GF-D8 (cell line): Measurements from ENCODE around the gene KDF1.
"Not testable (repeated sequence)": the region's sequence is repeated elsewhere in the genome, so short reads cannot be mapped to it uniquely, and the experiment has no call there.

Experiments
- DNase-seq: peaks from one replicate; lab custom pipeline; 2025; lab: John Stamatoyannopoulos, UW

The KDF1 gene

DNA sequence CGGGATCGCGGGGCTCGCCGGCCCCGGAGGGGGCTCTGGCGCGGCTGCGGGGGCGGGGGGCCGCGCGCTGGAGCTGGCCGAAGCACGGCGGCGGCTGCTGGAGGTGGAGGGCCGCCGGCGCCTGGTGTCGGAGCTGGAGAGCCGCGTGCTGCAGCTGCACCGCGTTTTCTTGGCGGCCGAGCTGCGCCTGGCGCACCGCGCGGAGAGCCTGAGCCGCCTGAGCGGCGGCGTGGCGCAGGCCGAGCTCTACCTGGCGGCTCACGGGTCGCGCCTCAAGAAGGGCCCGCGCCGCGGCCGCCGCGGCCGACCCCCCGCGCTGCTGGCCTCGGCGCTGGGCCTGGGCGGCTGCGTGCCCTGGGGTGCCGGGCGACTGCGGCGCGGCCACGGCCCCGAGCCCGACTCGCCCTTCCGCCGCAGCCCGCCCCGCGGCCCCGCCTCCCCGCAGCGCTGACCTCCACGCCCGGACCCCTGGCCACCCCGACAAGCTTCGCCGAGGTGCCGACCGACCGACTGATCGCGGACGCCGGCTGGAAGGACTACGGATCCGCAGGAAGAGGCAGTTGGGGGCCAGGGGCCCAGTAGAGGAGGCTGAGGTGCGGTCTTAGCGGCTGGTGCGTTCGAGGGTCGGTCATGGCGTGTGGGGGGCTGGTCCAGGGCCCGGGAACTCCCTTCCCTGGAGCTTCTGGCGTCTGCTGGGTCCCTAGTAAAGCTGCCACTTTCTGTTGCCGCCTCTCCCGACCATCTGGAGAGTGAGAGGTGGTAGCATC is 33.9 kb upstream of the KDF1 start:
- no peak for DNase-seq

DNA sequence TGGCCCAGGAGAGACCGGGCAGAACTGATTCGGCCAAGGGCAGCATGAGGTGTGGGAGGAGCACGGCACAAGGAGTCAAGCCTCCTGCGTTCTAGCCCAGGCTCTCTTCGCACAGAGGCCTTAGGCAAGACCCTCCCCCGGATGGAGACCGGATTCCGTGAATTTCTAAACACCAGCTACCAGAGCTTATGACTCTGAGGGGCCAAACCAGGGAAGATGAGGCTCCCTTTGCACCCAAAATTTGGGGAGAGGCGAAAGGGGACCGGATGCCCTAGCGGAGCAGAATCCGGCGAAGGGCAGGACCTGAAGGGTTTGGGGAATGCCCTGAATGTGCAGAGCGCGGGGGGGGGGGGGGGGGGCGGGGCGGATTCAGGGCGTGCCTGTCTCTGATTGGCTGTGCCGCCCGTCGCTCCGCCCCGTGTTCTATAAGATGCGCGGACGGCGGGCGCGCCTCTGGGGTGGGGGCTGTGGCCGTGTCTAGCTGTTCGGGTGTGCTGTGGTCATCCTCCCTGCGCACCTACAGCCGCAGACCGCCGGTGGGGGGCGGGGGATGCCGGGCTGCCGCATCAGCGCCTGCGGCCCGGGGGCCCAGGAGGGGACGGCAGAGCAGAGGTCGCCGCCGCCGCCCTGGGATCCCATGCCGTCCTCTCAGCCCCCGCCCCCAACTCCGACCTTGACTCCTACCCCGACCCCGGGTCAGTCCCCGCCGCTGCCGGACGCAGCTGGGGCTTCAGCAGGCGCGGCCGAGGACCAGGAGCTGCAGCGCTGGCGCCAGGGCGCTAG is 33.2 kb upstream of the KDF1 start, which contains the start of gene TRNP1:
Gene TRNP1 (plus strand): TSS at position 456 of the 783 bp plus-strand sequence. CDS start 95 bp downstream, at position 551.
- DNase-seq = no peak

DNA sequence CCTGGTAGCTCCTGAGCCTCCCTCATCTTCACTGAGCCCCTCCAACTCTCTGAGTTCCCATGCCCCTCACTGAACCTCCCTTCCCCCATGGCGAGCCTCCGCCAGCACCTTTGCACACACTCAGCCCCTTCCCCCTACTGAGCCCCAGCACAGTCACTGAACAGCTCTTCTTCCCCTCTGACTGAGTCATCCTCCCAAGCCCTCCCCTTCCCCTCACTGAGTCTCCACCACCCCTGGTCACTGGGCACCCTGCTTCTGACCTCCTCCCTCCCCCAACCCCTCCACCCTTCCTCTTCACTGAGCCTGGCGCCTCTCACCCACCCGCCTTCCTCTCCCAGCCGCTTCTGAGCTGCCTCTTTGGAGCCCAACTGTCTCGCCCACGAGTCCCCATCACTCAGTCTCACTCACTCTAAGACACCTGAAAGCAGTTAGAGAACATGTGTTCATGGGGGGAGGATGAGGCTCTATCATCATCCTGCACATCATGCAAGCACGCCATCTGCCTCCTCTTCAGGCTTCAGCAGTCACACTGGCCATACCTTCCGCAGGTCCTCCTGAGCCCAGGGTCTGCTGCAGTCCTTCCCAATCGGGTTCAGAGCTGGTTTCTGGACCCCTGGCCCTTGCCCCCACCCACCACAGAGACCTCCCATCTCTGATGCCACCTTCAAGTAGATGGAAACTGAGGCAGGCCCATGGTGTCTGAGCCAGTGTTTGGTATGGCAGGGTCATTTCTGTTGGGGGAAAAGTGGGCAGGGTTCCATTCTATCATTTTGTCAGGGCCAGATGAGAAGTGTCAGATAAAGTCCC is 31.2 kb upstream of the KDF1 start:
- no peak for DNase-seq

DNA sequence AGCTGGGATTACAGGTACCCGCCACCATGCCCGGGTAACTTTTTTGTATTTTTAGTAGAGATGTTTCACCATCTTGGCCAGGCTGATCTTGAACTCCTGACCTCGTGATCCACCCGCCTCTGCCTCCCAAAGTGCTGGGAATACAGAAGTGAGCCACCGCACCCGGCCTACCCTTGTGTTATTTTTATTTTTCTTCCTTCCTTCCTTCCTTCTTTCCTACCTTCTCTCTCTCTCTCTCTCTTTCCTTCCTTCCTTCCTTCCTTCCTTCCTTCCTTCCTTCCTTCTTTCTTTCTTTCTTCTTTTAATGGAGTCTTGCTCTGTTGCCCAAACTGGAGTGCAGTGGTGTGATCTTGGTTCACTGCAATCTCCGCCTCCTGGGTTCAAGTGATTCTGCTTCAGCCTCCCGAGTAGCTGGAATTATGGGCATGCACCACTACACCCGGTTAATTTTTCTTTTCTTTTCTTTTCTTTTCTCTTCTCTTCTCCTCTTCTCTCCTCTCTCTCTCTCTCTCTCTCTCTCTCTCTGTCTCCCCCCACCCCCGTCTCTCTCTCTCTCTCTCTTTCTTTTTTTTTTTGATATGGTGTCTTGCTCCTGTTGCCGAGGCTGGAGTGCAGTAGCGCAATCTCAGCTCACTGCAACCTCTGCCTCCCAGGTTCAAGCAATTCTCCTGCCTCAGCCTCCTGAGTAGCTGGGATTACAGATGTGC is 29.3 kb upstream of the KDF1 start:
- not testable (repeated sequence) for DNase-seq

DNA sequence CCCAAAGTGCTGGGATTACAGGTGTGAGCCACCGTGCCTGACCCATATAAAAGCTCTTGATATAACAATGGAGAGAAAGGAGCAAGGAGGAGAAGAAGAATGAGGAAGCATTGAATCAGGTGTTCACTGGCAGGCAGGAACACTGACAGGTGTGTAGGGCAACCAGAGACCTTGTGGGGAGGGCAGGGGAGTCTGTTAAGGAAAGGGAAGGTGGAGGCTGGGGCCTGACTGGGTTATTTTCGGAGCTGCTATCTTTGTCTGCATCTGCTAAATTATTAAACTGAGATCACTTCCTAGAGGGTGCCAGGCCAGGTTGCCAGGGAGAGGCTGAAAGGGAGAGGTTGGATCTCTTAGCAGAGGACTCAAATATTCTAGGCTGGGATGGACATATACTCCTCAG is 26.4 kb upstream of the KDF1 start:
- no peak for DNase-seq

DNA sequence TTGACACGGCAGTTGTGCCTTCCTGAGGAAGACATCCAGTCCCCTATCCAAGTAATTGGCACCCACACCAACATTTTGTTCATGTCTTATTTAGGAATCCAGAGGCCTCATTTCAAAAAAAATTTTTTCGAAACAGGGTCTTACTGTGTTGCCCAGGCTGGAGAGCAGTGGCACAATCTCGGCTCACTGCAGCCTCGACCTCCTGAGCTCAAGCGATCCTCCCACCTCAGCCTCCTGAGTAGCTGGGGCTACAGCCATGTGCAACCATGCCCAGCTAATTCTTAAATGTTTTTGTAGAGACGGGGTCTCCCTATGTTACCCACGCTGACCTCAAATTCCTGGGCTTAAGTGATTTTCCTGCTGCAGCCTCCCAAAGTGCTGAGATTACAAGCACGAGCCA is 24.0 kb upstream of the KDF1 start:
- no peak for DNase-seq

DNA sequence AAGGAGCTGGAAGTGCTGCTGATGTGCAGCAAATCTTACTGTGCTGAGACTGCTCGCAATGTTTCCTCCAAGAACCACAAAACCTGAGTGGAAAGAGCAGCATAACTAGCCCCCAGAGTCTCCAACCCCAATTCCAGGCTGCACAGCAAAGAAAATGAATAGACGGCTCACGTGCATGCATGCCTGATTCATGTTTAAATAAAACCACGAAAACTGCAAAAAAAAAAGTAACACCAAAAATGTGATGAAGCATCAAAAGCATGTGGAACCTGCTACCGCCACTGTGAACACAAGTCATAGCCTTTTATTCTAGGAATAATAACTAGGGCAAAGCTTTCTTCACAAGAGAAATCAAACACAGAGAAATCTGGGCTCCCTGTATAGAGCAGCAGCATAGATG is 23.6 kb upstream of the KDF1 start:
- no peak for DNase-seq

DNA sequence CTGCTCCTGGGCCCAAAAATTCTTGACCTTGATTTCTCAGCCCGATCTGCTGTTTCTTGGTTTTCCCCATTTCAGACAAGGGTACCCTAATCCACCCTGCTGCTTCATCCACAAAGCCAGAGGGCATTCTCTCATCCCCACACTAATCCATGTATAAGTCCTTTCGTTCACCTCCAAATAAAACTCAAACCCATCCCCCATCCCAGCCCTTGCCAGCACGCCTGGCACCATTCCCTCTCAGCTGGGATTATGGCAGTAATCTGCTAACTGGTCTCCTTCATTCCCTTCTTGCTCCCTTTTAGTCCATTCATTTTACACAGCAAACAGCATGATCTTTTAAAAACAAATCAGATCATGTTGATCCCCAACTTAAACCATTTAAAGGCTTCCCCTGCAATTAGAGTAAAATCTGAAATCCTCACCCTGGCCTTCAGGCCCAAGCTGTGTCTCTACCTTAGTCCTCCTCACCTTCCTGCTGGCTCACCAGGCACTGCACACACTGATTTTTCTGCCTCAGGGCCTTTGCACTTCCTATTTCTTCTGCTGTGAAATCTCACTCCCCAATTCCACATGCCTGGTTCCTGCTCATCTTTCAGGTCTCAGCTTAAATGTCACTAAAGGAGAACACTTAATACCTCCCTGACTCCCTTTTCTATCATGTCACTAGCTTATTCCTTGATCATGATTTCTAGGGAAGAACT is 21.0 kb upstream of the KDF1 start:
- DNase-seq = no peak

DNA sequence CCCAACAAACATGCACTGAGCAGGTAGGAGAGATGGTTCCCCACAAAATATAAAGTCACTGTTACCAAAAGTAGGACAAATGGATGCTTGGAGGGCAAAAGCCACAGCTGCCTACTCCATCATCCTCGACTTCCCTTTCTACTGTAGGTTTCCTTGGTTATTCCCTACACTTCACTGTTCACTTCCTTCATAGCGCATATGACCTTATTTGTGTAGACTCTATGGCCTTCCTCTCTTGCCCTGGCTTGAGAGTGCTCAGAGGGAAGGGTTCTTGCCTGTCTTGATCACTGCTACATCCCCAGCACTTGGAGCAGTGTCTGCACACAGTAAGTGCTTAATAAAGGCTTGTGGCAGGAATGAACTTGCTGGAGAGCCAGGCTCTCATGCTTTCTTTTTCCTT is 18.6 kb upstream of the KDF1 start:
- DNase-seq = no peak

DNA sequence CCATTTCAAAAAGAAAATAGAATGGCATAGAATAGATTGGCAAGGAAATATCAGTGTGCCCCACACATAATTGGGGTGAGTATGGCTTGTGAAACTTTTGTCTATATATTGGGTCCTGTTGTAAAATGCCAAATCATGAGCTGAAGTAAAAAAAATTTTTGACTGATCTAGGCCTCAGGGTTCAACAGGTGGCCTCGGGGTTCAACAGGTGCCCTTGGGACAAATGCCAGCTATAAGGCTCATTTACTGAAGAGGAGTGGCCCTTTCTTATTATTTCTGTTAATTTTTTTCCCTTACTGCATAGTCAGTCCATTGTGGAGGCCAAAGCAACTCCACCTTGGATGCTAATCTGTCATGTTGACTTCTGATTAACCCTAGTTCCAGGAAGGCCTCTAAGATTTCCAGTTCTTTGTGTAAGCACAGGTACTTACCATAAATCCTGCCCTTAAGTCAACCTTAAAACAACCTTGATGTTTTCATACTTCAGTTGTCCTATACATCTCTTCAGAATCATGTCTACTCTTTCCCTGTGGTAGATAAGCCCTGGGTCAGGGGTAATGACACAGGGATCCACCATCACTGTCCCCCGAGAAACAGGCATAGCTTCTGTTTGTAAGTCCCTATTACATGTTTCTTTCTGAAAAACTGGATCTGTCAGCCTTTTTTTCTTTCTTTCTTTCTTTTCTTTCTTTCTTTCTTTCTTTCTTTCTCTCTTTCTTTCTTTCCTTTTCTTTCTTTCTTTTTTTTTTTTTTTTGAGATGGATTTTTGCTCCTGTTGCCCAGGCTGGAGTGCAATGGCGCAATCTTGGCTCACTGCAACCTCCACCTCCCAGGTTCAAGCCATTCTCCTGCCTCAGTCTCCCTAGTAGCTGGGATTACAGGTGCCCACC is 16.6 kb upstream of the KDF1 start:
- no peak for DNase-seq

DNA sequence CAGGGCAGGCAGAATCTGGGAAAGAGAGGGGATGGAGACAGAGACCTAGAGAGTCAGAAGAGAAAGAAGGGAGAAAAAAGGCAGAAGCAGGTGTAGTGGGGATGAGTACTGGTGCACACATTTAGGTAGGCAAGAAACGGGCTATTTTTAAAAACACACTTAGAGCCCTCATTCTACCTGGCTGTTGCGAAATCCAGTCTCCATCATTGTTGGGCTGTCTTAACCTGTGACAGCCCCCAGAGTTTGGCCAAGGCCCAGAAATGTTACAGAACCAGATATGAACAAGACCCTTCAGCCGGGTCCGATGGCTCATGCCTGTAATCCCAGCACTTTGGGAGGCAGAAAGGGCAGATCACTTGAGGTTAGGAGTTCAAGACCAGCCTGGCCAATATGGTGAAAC is 12.6 kb upstream of the KDF1 start:
- DNase-seq = no peak

DNA sequence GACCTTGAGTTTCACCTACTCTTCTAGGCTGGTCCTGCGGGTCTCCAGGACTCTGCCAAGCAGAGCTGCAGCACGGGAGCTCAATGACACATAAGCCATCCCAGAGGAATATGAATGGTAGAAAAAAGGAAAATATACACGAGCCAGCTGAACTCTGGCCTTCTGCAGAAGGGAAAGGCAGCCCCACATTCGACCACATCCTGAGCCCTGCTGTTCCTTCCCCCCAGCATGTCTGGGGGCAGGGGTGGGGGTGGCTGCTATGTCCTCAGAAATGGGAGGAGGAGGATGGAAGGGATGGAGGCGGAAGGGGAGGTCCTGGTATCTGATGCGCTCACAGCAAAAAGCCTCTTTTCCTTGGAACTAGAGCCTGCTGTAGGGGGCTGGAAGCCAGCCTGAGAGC is 12.1 kb upstream of the KDF1 start:
- no peak for DNase-seq

DNA sequence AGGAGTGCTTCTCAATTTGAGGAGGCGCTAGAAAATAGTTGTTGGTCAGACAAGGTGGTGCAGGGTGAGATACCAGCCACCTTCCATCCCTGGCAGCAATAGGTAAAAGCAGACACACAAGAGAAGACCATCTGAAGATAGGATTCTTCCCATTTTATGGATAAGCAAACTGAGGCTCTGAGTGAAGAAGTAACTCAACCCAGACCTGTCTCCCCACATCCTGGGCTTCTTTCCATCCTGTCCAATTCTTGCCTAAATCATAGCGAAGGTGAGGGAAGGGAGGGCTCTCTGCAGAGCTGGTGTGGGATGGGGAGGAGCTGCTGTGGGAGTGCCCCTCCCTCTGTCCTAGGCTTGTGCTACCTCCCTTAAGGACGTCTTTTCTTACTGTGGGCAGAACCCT is 11.3 kb upstream of the KDF1 start:
- no peak for DNase-seq

DNA sequence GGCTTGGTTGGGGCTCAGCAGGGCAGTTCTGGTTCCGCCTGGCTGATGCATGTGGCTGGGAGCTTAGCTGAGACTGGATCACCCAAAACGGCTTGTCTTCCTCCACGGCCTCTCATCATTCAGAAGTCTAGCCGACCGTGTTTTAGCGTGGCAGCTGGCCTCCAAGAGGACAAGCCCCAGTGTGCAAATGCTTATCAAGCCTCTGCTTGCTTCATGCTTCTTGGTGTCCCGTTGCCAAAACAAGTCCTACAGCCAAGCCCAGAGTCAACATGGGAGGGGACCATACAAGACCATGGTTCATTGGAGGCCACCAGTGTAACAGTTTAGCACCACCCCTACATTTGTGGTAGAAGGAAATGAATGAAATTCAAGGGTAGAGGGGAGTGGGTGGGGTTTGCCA is 10.5 kb upstream of the KDF1 start:
- DNase-seq = no peak

DNA sequence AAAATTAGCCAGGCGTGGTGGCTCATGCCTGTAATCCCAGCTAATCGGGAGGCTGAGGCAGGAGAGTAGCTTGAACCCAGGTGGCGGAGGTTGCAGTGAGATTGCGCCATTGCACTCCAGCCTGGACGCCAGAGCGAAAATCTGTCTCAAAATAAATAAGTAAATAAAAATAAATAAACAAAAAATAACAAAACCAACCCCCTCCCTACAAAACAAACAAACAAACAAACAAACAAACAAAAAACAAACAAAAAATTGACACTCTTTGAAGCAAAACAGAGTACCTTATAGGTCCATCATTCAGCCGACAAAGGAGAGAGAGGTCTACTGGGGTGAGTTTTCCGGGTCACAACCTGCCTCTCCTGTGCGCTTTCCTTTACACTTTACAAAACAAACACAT is 5.4 kb upstream of the KDF1 start:
- no peak for DNase-seq

DNA sequence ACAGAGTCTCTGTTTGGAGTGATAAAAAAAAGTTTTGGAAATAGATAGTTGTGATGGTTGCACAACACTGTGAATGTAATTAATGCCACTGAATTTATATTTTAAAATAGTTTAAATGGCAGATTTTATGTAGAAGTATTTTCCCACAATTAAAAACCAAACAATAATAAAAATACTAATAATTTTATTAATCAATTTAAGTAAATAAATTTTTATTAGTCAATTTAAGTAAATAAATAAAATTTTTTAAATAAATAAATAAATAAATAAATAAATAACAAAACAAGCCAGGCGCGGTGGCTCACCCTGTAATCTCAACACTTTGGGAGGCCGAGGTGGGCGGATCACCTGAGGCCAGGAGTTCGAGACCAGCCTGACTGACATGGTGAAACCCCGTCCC is 4.9 kb upstream of the KDF1 start:
- no peak for DNase-seq

DNA sequence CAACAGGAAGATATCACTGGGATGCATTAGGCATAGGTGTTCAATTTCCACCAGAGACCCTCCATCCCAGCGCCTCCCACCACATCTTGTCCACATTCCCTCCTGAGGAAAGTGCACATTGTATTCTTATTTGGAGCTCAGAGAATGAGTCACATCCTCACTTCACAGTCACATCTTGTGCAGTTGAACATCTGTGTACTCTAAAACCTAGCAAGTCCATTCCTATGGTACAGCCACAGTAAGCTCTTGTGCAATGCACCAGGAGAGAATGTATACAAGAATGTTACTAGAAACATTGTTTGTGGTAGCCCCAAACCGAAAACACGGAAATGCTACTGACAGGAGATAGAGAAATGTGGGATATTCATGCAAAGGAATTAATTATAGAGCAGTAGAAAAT is 1.6 kb upstream of the KDF1 start:
- no peak for DNase-seq

DNA sequence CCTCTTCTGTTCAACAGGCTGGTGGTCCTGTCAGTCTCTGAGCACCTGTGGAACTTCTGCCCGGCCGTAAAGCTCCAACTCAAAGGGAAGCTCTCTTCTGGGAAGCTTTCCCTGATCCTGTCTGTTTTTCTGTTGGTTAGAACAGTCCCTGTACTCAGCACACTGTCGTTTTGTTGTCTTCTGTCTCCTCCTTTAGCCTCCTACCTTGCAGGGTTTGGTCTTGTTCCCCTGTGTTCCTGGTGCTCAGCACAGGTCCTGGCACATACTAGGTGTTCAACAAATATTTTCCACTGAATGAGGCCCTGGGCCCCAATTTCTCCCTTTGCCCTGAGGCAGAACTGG is 328 bp upstream of the KDF1 start:
- DNase-seq = no peak

DNA sequence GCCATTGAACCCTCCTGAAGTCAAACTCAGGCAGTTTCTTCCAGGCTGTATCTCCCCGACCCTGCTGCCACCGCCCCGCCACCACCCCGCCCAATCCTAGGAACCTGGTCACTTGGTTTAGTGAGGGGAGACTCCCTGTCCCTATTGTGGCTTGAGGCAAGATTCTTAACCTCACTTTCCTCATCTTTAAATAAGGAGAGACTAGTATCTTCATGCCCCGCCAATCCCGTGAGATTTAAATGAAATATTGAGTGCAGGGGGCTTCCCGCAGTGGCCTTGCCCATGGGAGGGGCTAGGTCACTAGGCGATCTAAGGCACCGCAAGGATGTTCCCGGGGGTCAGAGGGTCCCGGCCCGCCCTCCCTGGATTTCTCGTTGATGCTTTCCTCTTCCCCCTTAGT is 998 bp downstream of the KDF1 start:
- DNase-seq = no peak

DNA sequence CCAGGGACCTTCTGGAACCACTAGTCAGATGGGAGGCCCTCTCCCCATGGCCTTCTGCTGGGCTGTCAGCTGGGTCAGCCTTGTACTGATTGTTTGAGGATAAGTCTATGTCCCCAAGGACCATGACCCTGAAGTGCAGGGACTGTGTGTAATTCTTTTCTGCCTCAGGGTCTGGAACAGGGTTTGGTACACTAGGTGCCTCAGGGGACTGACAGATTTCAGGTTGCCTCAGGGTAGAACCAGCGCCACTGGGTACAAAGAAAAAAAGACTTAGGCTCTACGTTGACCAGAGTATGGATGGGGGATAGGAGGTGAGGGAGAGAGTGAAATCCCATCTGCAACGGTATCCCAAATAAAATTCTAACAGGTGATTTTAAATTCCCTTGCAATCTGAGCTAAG is 3.0 kb downstream of the KDF1 start:
- DNase-seq = no peak

DNA sequence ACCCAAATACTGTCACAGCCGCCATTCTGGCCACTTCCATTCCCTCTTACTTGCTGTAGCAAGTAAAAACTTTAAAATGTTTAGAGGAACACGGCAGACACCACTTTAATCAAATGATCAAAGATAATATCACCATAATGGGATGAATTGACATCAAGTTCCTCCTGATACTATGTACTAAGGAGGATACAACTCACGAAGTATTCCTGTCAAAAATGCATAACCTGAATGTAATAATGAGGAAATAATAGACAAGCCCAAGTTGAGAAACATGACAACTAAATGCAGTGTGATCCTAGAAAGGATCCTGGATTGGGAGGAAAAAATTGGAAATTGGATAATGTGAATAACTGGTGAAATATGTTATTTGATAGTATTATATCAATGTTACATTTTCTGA is 3.9 kb downstream of the KDF1 start:
- DNase-seq = no peak
